Kidney (tissue), 14 donors: ENCODE data around the gene CUX1. TPM values are rescaled to one million over a fixed set of nuclear protein-coding genes. Genes with fewer than 3 reads are reported as not detected.

ENCODE experiments used
- DNase-seq, 5 donors: peaks; one replicate each; pipeline ENCODE4 v3.0.0-alpha.2; 2013 to 2020
- FAIRE-seq: peaks from 2 replicates; lab custom pipeline; 2012; peaks lifted over from hg19 to GRCh38; lab: Jason Lieb, UNC
- H3K27ac ChIP-seq, 2 donors: one replicate each; pipeline ENCODE4 v1.7.0; 2013; ENCODE audit warnings: low read depth in 2 of 2, low read length in 2 of 2, inconsistent platforms in 1 of 2
- H3K27me3 ChIP-seq: one replicate; pipeline ENCODE4 v1.7.1; 2013; ENCODE audit warnings: low read length, inconsistent platforms; ENCODE audit not compliant: control insufficient read depth, insufficient read depth
- H3K36me3 ChIP-seq, 3 donors: one replicate each; pipeline versions ENCODE4 v1.7.0 to v1.7.1; 2013; ENCODE audit warnings: low read length in 3 of 3, control low read depth in 1 of 3, inconsistent platforms in 1 of 3; ENCODE audit not compliant: insufficient read depth in 3 of 3, control insufficient read depth in 2 of 3
- H3K4me1 ChIP-seq, 3 donors: one replicate each; pipeline versions ENCODE4 v1.7.0 to v1.7.1; 2013; ENCODE audit warnings: low read length in 3 of 3, inconsistent platforms in 1 of 3, low read depth in 1 of 3; ENCODE audit not compliant: control insufficient read depth in 2 of 3, insufficient read depth in 2 of 3
- H3K4me3 ChIP-seq, 3 donors: one replicate each; pipeline versions ENCODE4 v1.7.0 to v1.8.1; 2013; ENCODE audit warnings: low read length in 3 of 3, control low read depth in 1 of 3, inconsistent platforms in 1 of 3
- H3K9ac ChIP-seq, 3 donors: one replicate each; pipeline versions ENCODE4 v1.7.0 to v1.7.1; 2013; ENCODE audit warnings: low read length in 3 of 3, control low read depth in 1 of 3, inconsistent platforms in 1 of 3
- H3K9me3 ChIP-seq, 3 donors: one replicate each; pipeline versions ENCODE4 v1.7.0 to v1.7.1; 2013; ENCODE audit warnings: low read length in 3 of 3, control low read depth in 1 of 3, inconsistent platforms in 1 of 3; ENCODE audit not compliant: control insufficient read depth in 2 of 3, insufficient read depth in 1 of 3
- intact Hi-C: fragments of 100-400 bp; cut with DNase I; formaldehyde crosslinking; loops from one replicate; pipeline ENCODE4 v1.11.1; 2022
- polyA plus RNA-seq: library from polyadenylated mRNA; stranded (reverse); fragments of 350-450 nt; fragmentation: Illumina TruSeq; extraction: RNeasy Lipid Tissue Mini Kit (QIAGEN cat#74804); gene quantifications from one replicate; pipeline ENCODE4 v1.2.3, GENCODE V29; 2014; ENCODE audit warnings: low read depth, low replicate concordance; ENCODE audit not compliant: insufficient read depth
- total RNA-seq: library from RNA; stranded (reverse); fragmentation: NEBNext Ultra II Directional; extraction: Animal tissue kit (Norgen Biotek cat#: 25700); gene quantifications from one replicate; pipeline ENCODE4 v1.2.1, GENCODE V29; 2021
- TF ChIP-seq, protein P1 (sequence below): IDR thresholded peaks from 3 replicates; pipeline ENCODE4 v1.5.1; 2012; ENCODE audit warnings: mild to moderate bottlenecking, moderate library complexity, borderline replicate concordance; ENCODE audit not compliant: insufficient read depth; ENCODE audit errors: extremely low read depth
- donor health status: control.
- donor health status: control.
- donor health status: control.
- donor health status: control.
- donor health status: control.
- donor health status: DM: yes; HTN: yes; CAD: no.
- donor health status: Normal renal cell carcinoma (clear cell type).

Gene CUX1
- total and polyA plus RNA-seq, 2 donors from 2014 or later: 71.4 to 126 TPM

DNA sequence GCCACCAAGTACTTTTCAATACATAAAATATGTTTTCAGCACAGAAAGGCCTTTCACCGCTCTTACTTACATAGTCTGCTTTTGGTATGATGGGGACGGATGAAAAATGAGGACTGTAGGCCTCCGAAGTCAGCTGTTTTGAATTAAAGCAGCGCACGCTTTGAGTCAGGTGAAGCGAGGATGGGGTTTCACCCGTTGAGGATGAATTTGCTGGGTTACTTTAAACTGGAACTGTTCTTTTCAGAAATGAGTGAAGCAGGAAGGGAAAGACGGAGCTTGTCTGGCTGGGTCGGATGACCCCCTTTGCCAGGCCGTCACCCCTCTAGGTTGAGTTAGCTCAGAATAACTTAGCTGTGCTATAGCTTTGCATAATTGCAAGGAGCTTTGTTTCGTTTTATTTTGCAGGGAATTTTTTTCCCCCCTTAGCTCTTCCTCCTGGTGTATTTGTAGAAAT, 40.0 kb downstream of the CUX1 start:
- intact Hi-C loops: no loop called here
- DNase-seq (no peak), FAIRE-seq (no peak)
- Histone ChIP-seq H3K9me3 (no peaks in the 10 kb centered on the region), H3K27me3 (no peaks in the 10 kb centered on the region), H3K9ac (peak overlapping the region in 1 of 3 donors; percentile 75), H3K36me3 (no peaks in the 10 kb centered on the region), H3K4me3 (peak overlapping the region in 2 of 3 donors; percentile 19 to 40), H3K27ac (peak overlapping the region; percentile 77 to 90), H3K4me1 (peaks cover 9 to 30% (median 29%) of the 10 kb centered on the region in 3 donors)
- TF ChIP-seq, protein P1, sequence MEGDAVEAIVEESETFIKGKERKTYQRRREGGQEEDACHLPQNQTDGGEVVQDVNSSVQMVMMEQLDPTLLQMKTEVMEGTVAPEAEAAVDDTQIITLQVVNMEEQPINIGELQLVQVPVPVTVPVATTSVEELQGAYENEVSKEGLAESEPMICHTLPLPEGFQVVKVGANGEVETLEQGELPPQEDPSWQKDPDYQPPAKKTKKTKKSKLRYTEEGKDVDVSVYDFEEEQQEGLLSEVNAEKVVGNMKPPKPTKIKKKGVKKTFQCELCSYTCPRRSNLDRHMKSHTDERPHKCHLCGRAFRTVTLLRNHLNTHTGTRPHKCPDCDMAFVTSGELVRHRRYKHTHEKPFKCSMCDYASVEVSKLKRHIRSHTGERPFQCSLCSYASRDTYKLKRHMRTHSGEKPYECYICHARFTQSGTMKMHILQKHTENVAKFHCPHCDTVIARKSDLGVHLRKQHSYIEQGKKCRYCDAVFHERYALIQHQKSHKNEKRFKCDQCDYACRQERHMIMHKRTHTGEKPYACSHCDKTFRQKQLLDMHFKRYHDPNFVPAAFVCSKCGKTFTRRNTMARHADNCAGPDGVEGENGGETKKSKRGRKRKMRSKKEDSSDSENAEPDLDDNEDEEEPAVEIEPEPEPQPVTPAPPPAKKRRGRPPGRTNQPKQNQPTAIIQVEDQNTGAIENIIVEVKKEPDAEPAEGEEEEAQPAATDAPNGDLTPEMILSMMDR: no peak

DNA sequence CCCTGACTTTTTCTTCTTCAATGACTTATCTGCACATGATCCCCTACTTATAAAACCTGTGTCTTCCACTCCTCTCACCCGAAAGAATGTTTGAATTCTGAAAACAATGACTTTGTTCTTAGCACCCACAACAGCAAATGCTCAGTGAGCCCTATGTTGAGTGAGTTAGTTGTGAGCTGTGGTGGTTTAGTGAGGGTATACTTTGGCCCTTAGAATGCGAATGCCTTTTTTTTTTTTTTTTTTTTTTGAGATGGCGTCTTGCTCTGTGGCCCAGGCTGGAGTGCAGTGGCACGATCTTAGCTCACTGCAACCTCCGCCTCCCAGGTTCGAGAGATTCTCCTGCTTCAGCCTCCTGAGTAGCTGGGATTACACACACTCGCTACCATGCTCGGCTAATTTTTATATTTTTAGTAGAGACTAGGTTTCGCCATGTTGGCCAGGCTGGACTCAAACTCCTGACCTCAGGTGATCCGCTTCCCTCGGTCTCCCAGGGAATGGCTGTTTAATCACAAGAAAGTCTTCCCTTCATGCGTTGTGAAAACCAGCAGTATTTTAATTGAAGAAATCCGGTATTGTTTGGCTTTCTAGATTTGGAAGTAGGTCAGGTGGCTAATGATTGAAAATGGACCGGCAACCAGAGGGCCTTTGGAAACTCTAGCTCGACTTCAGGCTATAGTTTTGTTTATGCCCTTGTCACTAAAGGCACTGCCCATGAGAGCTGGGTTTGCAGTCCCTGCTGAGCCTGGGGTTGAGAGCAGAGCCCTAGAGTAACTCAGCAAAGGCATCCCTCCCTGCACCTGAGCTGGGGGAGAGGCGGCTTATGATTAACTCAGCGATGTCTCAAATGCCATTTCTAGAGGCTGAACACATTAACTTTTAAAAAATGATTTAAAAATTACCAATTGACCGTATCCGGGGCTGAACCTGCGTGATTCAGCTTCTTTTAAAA, 41.3 kb downstream of the CUX1 start:
- TF ChIP-seq, protein P1: no peak
- DNase-seq (peak in 3 of 5 donors; percentile 61 to 80 (median 74)), FAIRE-seq (no peak)
- Histone ChIP-seq H3K9ac (peak overlapping the region in 1 of 3 donors; percentile 35), H3K36me3 (no peaks in the 10 kb centered on the region), H3K27ac (peak overlapping the region; percentile 74), H3K4me1 (peaks cover 9 to 29% (median 29%) of the 10 kb centered on the region in 3 donors), H3K4me3 (no peak overlapping the region), H3K27me3 (no peaks in the 10 kb centered on the region), H3K9me3 (no peaks in the 10 kb centered on the region)
- intact Hi-C loops: no loop called here

DNA sequence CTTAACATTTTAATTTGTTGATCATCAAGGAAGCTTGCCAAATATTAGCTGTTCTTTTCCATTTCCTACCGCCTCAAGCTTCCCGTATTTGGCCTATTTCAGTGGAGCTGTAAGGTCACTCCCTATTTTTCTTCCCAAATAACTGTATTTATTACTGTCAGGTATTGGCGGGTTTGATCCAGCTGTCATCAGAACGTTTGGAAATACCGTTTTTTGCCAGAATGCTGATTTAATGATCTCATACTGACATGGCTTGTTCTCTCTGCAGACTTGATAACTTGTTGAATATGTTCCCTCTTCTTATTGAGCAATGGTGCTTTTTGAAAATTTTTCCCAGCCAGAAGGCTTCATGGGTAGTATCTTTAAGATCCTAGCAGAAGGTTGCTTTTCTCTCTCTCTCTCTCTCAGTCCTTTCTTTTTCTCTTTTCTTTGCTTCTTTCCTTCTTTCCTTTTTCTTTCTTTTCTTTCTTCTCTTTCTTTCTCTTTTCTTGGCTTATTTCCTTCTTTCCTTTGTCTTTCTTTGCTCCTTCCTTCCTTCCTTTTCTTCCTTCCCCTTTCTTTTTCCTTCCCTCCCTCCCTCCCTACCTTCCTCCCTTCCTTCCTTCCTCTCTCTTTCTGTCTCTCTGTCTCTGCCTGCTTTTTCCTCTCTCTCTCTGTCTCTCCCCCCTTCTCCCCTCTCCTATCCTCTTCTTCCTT, 42.1 kb downstream of the CUX1 start:
- H3K4me1 ChIP-seq: peaks cover 9 to 29% (median 28%) of the 10 kb centered on the region in 3 donors
- FAIRE-seq (no peak), DNase-seq (no peak)
- H3K9me3 ChIP-seq: no peaks in the 10 kb centered on the region
- H3K27me3 ChIP-seq: no peaks in the 10 kb centered on the region
- H3K36me3 ChIP-seq: no peaks in the 10 kb centered on the region
- TF ChIP-seq, protein P1: no peak
- H3K4me3 ChIP-seq: peak overlapping the region in 1 of 3 donors; percentile 8
- no peak overlapping the region for H3K9ac ChIP-seq
- intact Hi-C loops: no loop called here
- peak overlapping the region; percentile 74 for H3K27ac ChIP-seq
